Keratinocyte (primary cell): ENCODE data around the gene MYH9. TPM values are rescaled to one million over a fixed set of nuclear protein-coding genes. Genes with fewer than 3 reads are reported as not detected.
A peak's percentile ranks its signal among the peaks of the same experiment; 100 is the strongest.

Experiments
- DNase-seq: peaks from one replicate; pipeline ENCODE4 v3.0.0-alpha.2; 2011; ENCODE audit warnings: low read depth, missing footprints, low spot score
- FAIRE-seq: peaks from 2 replicates; lab custom pipeline; 2011; peaks lifted over from hg19 to GRCh38; lab: Jason Lieb, UNC
- H2AFZ ChIP-seq: 2 replicates; pipeline ENCODE4 v1.6.0; 2012; ENCODE audit warnings: low read length, control low read depth, inconsistent platforms; ENCODE audit not compliant: control insufficient read depth
- H3K27ac ChIP-seq: 2 replicates; pipeline ENCODE4 v1.5.1; 2011; ENCODE audit warnings: low read length; ENCODE audit not compliant: control insufficient read depth, insufficient read depth
- H3K27me3 ChIP-seq: 3 replicates; pipeline ENCODE4 v1.6.0; 2011; ENCODE audit warnings: low read length; ENCODE audit not compliant: control insufficient read depth, insufficient read depth; ENCODE audit errors: extremely low read depth
- H3K36me3 ChIP-seq, 2 experiments: 2 replicates in 1 of 2; 3 replicates in 1 of 2; pipeline ENCODE4 v1.5.1; 2011; ENCODE audit warnings: low read length in 2 of 2, mild to moderate bottlenecking in 1 of 2; ENCODE audit not compliant: control insufficient read depth in 2 of 2, insufficient read depth in 2 of 2; ENCODE audit errors: extremely low read depth in 1 of 2
- H3K4me1 ChIP-seq: 3 replicates; pipeline ENCODE4 v1.5.1; 2011; ENCODE audit warnings: low read length; ENCODE audit not compliant: control insufficient read depth, insufficient read depth; ENCODE audit errors: extremely low read depth
- H3K4me2 ChIP-seq: 3 replicates; pipeline ENCODE4 v1.6.0; 2011; ENCODE audit warnings: low read depth, low read length; ENCODE audit not compliant: control insufficient read depth, insufficient read depth; ENCODE audit errors: extremely low read depth
- H3K4me3 ChIP-seq, 3 experiments: fragments of 200-600 bp in 1 of 3; sonication (generic) in 1 of 3; 2 replicates in 2 of 3; 3 replicates in 1 of 3; pipeline ENCODE4 v1.5.1; 2011 to 2016; ENCODE audit warnings: low read length in 3 of 3, mild to moderate bottlenecking in 3 of 3, control low read depth in 2 of 3, inconsistent platforms in 1 of 3, low read depth in 1 of 3, mixed read lengths in 1 of 3, mixed run types in 1 of 3, moderate library complexity in 1 of 3; ENCODE audit not compliant: control insufficient read depth in 2 of 3, insufficient read depth in 2 of 3; ENCODE audit errors: extremely low read depth in 1 of 3
- H3K79me2 ChIP-seq: 2 replicates; pipeline ENCODE4 v1.6.0; 2012; ENCODE audit warnings: low read length; ENCODE audit not compliant: control insufficient read depth, insufficient read depth
- H3K9ac ChIP-seq: 3 replicates; pipeline ENCODE4 v1.6.0; 2011; ENCODE audit warnings: low read length; ENCODE audit not compliant: control insufficient read depth, insufficient read depth; ENCODE audit errors: extremely low read depth
- H3K9me1 ChIP-seq: 3 replicates; pipeline ENCODE4 v1.6.0; 2011; ENCODE audit warnings: low read length; ENCODE audit not compliant: control insufficient read depth, insufficient read depth; ENCODE audit errors: extremely low read depth
- H3K9me3 ChIP-seq: 2 replicates; pipeline ENCODE4 v1.5.1; 2012; ENCODE audit warnings: low read depth, low read length; ENCODE audit not compliant: control insufficient read depth
- H4K20me1 ChIP-seq: 3 replicates; pipeline ENCODE4 v1.6.0; 2011; ENCODE audit warnings: low read length; ENCODE audit not compliant: control insufficient read depth, insufficient read depth; ENCODE audit errors: extremely low read depth
- CTCF ChIP-seq, 3 experiments: IDR thresholded peaks in 1 of 3; conservative IDR thresholded peaks in 1 of 3; optimal IDR thresholded peaks in 1 of 3; 2 replicates in 2 of 3; 3 replicates in 1 of 3; pipeline versions ENCODE3 to v1.5.1; 2011; ENCODE audit warnings: low read length in 3 of 3, mild to moderate bottlenecking in 3 of 3, moderate library complexity in 2 of 3, control low read depth in 1 of 3, inconsistent platforms in 1 of 3; ENCODE audit not compliant: insufficient read depth in 2 of 3; ENCODE audit errors: extremely low read depth in 1 of 3
- EZH2 ChIP-seq: IDR thresholded peaks from one replicate; pipeline ENCODE4 v1.6.1; 2012; ENCODE audit warnings: inconsistent platforms, mild to moderate bottlenecking, low read length, moderate library complexity
- dilution Hi-C: fragments of 300-500 bp; cut with MboI; formaldehyde crosslinking; loops from one replicate; pipeline ENCODE4 v1.7.0; 2020; ENCODE audit warnings: low sequenced_read_pairs; ENCODE audit not compliant: extremely low pct_ligation_motif_present
- polyA plus RNA-seq, 5 experiments: library from polyadenylated mRNA; depleted of rRNA in 3 of 5; stranded (reverse) in 3 of 5; stranded (forward) in 1 of 5; unstranded in 1 of 5; fragments of >200 nt; gene quantifications; 1 replicate in 1 of 5; 2 replicates in 3 of 5; 3 replicates in 1 of 5; pipeline versions ENCODE4 v1.2.1 to v1.2.3, GENCODE V29; 2011 to 2012; ENCODE audit warnings: missing spikeins in 2 of 5, low read depth in 1 of 5, low replicate concordance in 1 of 5

MYH9 gene
- polyA plus RNA-seq, 1 donor (not counting 4 experiments of a cell fraction or from before 2014, with no cell fraction given) = 351 TPM

GRCh38 chr22:36367479-36367878, 20.3 kb downstream of the MYH9 start:
- no peak overlapping the region for H2AFZ ChIP-seq
- no peaks in the 10 kb centered on the region for H3K27me3 ChIP-seq
- peaks cover 3% of the 10 kb centered on the region for H3K9me1 ChIP-seq
- H3K27ac ChIP-seq = no peak overlapping the region
- no peak overlapping the region for H3K4me3 ChIP-seq
- no peak overlapping the region for H3K9ac ChIP-seq
- no peak for DNase-seq
- peaks cover 97% of the 10 kb centered on the region for H3K4me1 ChIP-seq
- dilution Hi-C loops = no loop called here
- no peaks in the 10 kb centered on the region for H3K9me3 ChIP-seq
- H3K36me3 ChIP-seq = peaks cover 29 to 38% of the 10 kb centered on the region in 2 experiments
- H3K79me2 ChIP-seq = peaks cover 100% of the 10 kb centered on the region
- H4K20me1 ChIP-seq = peaks cover 85% of the 10 kb centered on the region
- H3K4me2 ChIP-seq = peak overlapping the region; percentile 35
- TF ChIP-seq EZH2 = no peak
- no peak for TF ChIP-seq CTCF (optimal IDR thresholded peaks at IDR 0.05 in 1 of 3, IDR thresholded peaks at IDR 0.05 in 1 of 3, conservative IDR thresholded peaks at IDR 0.05 in 1 of 3; ENCODE audit: extremely low read depth in 1 of 3, insufficient read depth in 2 of 3, low read length in 3 of 3)
- FAIRE-seq = no peak

DNA sequence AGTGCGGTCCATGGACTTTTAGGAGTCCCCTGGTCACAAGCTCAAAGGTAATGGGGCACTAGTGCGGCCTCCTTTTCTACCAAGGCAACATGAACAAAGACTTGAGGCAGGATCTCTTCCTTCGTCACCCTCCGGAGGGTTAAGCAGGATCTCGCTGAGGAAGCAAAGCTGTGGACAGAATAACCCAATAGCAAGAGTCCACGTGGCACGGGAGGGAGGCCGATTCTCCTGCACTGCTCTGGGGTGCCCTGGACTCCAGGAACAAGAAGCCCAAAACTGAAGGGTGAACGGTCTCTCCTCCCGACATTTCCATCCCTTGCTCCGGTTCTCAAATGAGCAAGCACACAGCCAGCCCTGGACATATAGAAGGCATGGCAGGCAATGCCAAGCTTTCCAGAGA, 20.7 kb downstream of the MYH9 start:
- FAIRE-seq (no peak), DNase-seq (no peak)
- no peaks in the 10 kb centered on the region for H3K9me3 ChIP-seq
- H3K79me2 ChIP-seq = peaks cover 100% of the 10 kb centered on the region
- no peak overlapping the region for H2AFZ ChIP-seq
- dilution Hi-C loops = no loop called here
- H3K27me3 ChIP-seq = no peaks in the 10 kb centered on the region
- no peak for TF ChIP-seq EZH2
- TF ChIP-seq CTCF (optimal IDR thresholded peaks at IDR 0.05 in 1 of 3, IDR thresholded peaks at IDR 0.05 in 1 of 3, conservative IDR thresholded peaks at IDR 0.05 in 1 of 3; ENCODE audit: extremely low read depth in 1 of 3, insufficient read depth in 2 of 3, low read length in 3 of 3) = no peak
- peaks cover 97% of the 10 kb centered on the region for H3K4me1 ChIP-seq
- H3K27ac ChIP-seq = peak overlapping the region; percentile 49
- H4K20me1 ChIP-seq = peaks cover 85% of the 10 kb centered on the region
- H3K9ac ChIP-seq = peak overlapping the region; percentile 45
- peak overlapping the region; percentile 35 for H3K4me2 ChIP-seq
- H3K36me3 ChIP-seq = peaks cover 33 to 42% of the 10 kb centered on the region in 2 experiments
- peaks cover 3% of the 10 kb centered on the region for H3K9me1 ChIP-seq
- H3K4me3 ChIP-seq = no peak overlapping the region
